Right cardiac atrium (tissue), 5 donors: ENCODE measurements around the gene DCT. TPM values are rescaled to one million over a fixed set of nuclear protein-coding genes. Genes with fewer than 3 reads are reported as not detected.

Experiments used
- ATAC-seq, 2 donors: fragments of 200-7000 bp; cut with Tn5 transposase; one replicate each; pipeline versions ENCODE4 v1.8.0 to v1.9.1; 2020; ENCODE audit warnings: moderate library complexity in 2 of 2, mild to moderate bottlenecking in 1 of 2
- DNase-seq, 3 donors: peaks; one replicate each; pipeline ENCODE4 v3.0.0-alpha.2; 2020
- H3K27ac ChIP-seq: one replicate; pipeline ENCODE4 v1.5.1; 2013; ENCODE audit warnings: mild to moderate bottlenecking, low read length, control low read depth, moderate library complexity
- H3K27me3 ChIP-seq: one replicate; pipeline ENCODE4 v1.6.1; 2013; ENCODE audit not compliant: control insufficient read depth, insufficient read depth
- H3K4me1 ChIP-seq: one replicate; pipeline ENCODE4 v1.6.1; 2013; ENCODE audit warnings: low read length; ENCODE audit not compliant: control insufficient read depth, insufficient read depth
- H3K4me3 ChIP-seq: one replicate; pipeline ENCODE4 v1.5.1; 2013; ENCODE audit warnings: low read length, control low read depth
- H3K9me3 ChIP-seq: one replicate; pipeline ENCODE4 v1.6.1; 2013; ENCODE audit warnings: low read length; ENCODE audit not compliant: control insufficient read depth
- WGBS: extraction: QIAGEN DNeasy Blood & Tissue Kit; methylation state at CpG from one replicate; pipeline ENCODE4 v1.1.7; 2013; 5-methylcytosine and 5-hydroxymethylcytosine counted together
- intact Hi-C, 4 donors: fragments of 100-400 bp; cut with DNase I; formaldehyde crosslinking; loops; one replicate each; pipeline versions ENCODE4 v1.11.0 to v1.14.0; 2022 to 2023
- polyA plus RNA-seq: library from polyadenylated mRNA; stranded (reverse); fragments of 200-250 nt; gene quantifications from one replicate; pipeline ENCODE4 v1.2.3, GENCODE V29; 2013
- total RNA-seq, 4 donors: library from RNA; stranded (reverse); fragmentation: NEBNext Ultra II Directional; extraction: Animal tissue kit (Norgen Biotek cat#: 25700); gene quantifications; one replicate each; pipeline ENCODE4 v1.2.1, GENCODE V29; 2021
- donor health status: healthy with polysubstance abuse.
- donor health status: DM: no; HTN: yes; CAD: no.
- donor health status: DM: no; HTN: no; CAD: no.
- donor health status: DM: no; HTN: yes; CAD: no; lungs with severe emphysema.
- donor health status: DM: yes; HTN: yes; CAD: no.

The DCT gene
- total and polyA plus RNA-seq, 5 donors: 0.18 to 0.46 (median 0.33) TPM

DNA sequence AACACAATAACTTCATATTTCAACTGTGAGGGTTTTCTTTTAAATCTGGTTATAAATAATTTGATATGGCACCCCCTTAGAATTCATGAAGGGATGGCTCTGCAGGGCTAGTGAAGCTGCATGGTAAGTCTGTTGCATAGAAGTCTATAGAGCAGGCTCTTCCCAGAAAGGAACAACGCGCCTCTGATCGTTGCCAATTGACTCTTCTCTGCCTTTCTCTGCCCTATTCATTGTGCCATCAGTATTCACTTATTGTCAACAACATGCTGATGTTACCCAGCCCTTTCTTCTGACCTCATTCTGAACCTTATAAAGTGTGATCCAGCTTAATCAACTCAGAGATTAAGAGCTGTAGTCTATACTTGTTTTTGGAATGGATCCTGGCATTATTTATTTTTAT, 16.3 kb upstream of the DCT start:
- DNase-seq (no peak), ATAC-seq (no peak)
- Histone ChIP-seq H3K4me3 (no peak overlapping the region), H3K9me3 (no peaks in the 10 kb centered on the region), H3K27me3 (no peaks in the 10 kb centered on the region), H3K27ac (no peak overlapping the region), H3K4me1 (no peaks in the 10 kb centered on the region)
- intact Hi-C loops: no loop called here
- 79% methylated on average over 3 of the region's 3 CpGs for WGBS

DNA sequence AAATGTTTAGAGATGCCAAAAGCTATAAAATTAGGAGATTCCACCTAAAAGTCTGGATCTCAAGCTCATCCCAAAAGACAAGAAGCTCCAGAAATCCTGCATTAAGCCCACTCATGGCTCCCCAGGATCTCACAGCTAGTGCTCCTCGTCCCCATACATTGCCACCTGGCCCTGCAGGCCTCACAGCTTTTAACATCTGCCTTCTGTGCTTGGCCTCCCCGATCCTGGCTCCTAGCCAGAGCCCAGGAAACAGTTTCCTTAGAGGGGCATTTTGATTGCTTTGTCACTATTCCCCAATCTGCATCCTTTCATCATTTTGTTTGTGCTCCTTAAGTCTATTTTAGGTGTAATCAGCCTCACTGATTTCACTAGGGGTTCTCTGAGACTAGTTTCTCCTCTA, 14.5 kb upstream of the DCT start:
- 30% methylated on average over 2 of the region's 2 CpGs for WGBS
- DNase-seq: no peak

DNA sequence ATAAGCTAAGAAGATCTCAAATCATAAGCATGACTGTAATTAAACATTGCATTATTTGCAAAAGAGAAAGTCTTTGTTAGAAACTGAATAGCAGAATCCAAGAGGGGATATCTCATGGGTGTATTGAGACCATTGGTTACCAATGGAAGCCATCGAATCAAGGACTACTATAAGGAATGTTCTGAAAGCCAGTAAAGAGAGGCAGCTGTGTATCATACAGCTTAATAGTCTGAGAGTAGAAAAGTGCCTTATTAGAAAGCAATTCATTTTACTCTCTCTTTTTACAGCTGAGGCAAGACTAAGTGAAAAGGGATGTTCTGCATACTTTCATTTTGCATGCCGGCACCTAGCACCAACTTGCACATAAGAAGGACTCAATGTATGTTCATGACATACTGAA, 7.6 kb upstream of the DCT start:
- Histone ChIP-seq H3K27ac (no peak overlapping the region), H3K4me1 (no peaks in the 10 kb centered on the region), H3K27me3 (no peaks in the 10 kb centered on the region), H3K9me3 (no peaks in the 10 kb centered on the region), H3K4me3 (no peak overlapping the region)
- intact Hi-C loops: no loop called here
- ATAC-seq: no peak
- 79% methylated on average over 2 of the region's 2 CpGs for WGBS
- no peak for DNase-seq

More for the DNA sequence above, 14.5 kb upstream of the DCT start:
- no peak overlapping the region for H3K4me3 ChIP-seq
- no peaks in the 10 kb centered on the region for H3K27me3 ChIP-seq
- intact Hi-C loops: no loop called here
- no peak overlapping the region for H3K27ac ChIP-seq
- ATAC-seq: no peak
- H3K9me3 ChIP-seq: no peaks in the 10 kb centered on the region
- H3K4me1 ChIP-seq: no peaks in the 10 kb centered on the region

DNA sequence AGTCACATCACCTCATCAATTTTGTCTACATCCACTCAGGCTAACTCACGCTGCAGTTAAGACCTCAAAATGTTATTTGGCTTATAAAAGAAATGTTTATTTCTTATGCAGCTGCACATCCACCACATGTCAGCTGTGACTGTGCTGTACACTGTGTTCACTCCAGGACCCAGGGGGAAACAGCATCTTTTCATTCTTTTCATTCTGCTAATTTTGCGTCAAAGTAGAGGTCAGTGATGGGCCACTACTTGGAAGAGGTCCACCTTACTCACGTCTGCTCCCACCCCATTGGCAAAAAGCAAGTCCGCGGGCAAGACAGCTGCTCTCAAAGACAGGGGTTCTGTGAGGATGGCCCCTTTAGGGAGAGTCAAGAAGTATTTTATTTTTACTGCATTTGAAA, 4.5 kb upstream of the DCT start:
- no peak overlapping the region for H3K4me3 ChIP-seq
- no peaks in the 10 kb centered on the region for H3K27me3 ChIP-seq
- no peak for ATAC-seq
- no peak for DNase-seq
- H3K9me3 ChIP-seq: no peaks in the 10 kb centered on the region
- peaks cover 2% of the 10 kb centered on the region for H3K4me1 ChIP-seq
- intact Hi-C loops: no loop called here
- 74% methylated on average over 5 of the region's 5 CpGs for WGBS
- no peak overlapping the region for H3K27ac ChIP-seq

DNA sequence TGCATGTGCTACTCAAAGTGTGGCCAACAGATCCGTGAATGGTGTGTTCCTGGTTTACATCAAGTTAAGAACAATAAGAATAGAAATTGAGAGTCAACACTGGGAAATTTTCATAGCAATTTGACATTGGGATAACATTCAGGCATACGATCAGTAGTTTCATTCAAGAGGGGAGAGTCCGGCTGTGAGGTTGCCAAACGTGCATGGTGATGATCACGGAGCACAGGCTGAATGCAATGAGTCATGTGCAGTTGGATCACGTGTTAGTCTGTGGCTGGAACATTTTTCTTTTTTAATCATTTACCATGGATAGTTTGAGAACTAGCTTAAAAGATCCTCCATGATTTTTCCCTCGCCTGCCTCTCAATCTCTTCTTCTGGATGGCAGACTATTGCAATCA, 2.5 kb upstream of the DCT start:
- intact Hi-C loops: no loop called here
- H3K4me3 ChIP-seq: no peak overlapping the region
- whole genome bisulfite sequencing: 56% methylated on average over 7 of the region's 7 CpGs
- no peak overlapping the region for H3K27ac ChIP-seq
- no peaks in the 10 kb centered on the region for H3K27me3 ChIP-seq
- peak; percentile 50 to 55 for ATAC-seq
- peak in 2 of 3 donors; percentile 47 to 53 for DNase-seq
- H3K4me1 ChIP-seq: peaks cover 2% of the 10 kb centered on the region
- no peaks in the 10 kb centered on the region for H3K9me3 ChIP-seq

DNA sequence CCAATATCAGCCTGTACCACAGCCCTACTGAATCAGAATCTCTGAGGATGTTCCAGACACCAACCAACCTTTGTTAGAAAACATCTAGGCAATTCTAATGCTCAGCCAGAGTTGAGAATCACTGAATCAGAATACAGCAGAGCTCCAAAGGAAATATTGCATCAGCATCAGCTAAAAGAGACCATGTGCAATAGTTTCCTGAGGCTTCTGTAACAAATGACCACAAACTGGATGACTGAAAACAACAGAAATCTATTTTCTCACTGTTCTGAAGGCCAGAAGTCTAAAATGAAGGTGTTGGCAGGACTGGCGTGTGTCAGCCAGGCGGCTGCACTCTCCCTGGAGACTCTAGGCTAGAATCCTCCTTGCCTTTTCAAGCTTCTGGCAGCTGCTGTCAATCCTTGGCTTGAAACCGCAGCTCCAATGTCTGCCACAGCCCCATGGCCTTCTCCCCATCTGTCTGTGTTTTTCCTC, 1.2 kb upstream of the DCT start:
- Histone ChIP-seq H3K27me3 (no peaks in the 10 kb centered on the region), H3K27ac (no peak overlapping the region), H3K9me3 (no peaks in the 10 kb centered on the region), H3K4me1 (peaks cover 2% of the 10 kb centered on the region), H3K4me3 (no peak overlapping the region)
- WGBS: 39% methylated on average over 3 of the region's 3 CpGs
- ATAC-seq (peak; percentile 63 to 73), DNase-seq (peak; percentile 36 to 60 (median 58))
- intact Hi-C loops: no loop called here

DNA sequence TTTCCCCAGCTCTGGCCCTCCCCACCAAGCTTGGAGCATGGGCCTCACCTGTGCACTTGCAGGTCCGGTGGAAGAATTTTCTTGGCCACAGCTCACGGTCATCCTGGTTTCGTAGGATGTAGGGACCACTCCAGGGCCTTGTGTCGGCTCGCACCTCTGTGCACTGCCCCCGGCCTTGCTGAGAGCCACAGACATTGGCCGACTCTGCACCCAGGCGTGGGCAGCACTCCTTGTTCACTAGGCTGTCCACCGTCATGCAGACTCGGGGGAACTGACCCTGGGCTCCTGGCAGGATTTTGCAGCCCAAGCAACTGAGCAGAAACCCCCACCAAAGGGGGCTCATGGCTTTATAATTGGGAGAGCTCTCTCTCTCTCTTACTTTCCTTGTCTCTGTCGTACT, 569 bp downstream of the DCT start:
- no peak overlapping the region for H3K4me3 ChIP-seq
- no peaks in the 10 kb centered on the region for H3K9me3 ChIP-seq
- intact Hi-C loops: no loop called here
- H3K4me1 ChIP-seq: peaks cover 2% of the 10 kb centered on the region
- no peak overlapping the region for H3K27ac ChIP-seq
- 86% methylated on average over 11 of the region's 11 CpGs for WGBS
- no peaks in the 10 kb centered on the region for H3K27me3 ChIP-seq
- DNase-seq (no peak), ATAC-seq (no peak)

DNA sequence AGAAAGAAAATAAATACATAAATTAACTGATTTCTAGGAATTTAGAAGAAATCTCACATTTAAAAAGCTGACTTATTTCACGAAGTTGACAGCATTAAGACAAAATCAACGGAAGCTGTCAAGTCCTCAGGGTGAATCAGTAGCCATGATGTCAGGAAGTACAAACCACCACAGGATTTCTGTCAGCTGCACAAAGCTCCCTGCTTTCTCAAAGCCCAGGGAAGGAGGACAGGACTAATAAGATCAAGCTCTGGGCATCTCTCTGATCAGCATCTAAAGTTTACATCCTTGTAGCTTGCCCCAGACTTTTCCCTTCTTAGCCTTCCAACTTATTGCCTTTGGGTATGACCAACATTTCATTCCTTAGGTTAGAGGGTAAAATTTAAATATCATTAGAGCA, 9.4 kb downstream of the DCT start:
- H3K9me3 ChIP-seq: no peaks in the 10 kb centered on the region
- WGBS: 85% methylated on average over 2 of the region's 2 CpGs
- H3K27ac ChIP-seq: no peak overlapping the region
- H3K4me3 ChIP-seq: no peak overlapping the region
- H3K27me3 ChIP-seq: no peaks in the 10 kb centered on the region
- intact Hi-C loops: no loop called here
- DNase-seq: no peak
- H3K4me1 ChIP-seq: no peaks in the 10 kb centered on the region
- ATAC-seq: no peak

DNA sequence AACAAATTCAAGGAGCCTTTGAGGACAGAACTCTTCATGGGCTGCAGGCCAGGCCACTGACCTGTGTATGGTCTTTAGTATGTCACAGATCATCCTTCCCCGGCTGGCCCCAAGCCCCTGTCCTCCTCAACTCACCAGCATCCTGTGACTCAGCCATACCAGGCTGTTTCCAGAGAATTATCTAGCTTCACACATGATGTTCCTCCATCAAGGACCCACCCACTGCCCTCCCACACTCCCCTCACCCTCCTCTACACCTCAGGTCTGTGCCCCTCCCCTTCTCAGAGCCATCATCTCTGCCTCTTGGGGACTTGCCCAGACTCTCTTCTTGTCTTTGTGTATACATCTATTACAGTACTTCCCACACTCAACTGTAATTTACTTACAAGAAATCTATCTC, 14.7 kb downstream of the DCT start:
- ATAC-seq (no peak), DNase-seq (no peak)
- Histone ChIP-seq H3K27me3 (no peaks in the 10 kb centered on the region), H3K4me1 (no peaks in the 10 kb centered on the region), H3K9me3 (no peaks in the 10 kb centered on the region), H3K27ac (no peak overlapping the region), H3K4me3 (no peak overlapping the region)
- 74% methylated on average over 1 of the region's 1 CpG for WGBS
- intact Hi-C loops: no loop called here

DNA sequence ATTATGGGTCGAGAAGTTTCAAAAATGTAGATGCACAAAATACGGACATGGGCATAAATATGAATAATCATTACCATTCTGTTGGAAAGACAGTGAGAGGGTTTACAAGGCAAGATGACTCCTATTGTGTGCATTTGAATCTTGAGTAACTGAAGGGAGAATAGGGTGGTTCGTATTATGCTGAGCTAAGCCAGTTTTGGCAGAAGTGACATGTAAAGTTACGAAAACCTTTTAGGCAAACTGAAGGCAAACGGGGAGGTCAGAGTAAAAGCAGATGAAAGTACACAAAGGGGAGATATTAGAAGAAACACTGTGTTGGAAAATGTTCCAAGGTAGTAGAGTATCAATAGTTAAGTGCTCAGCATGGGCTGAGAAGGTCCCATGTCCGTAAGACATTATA, 16.8 kb downstream of the DCT start:
- H3K27ac ChIP-seq: no peak overlapping the region
- intact Hi-C loops: no loop called here
- H3K9me3 ChIP-seq: no peaks in the 10 kb centered on the region
- ATAC-seq (no peak), DNase-seq (no peak)
- WGBS: 85% methylated on average over 6 of the region's 6 CpGs
- no peaks in the 10 kb centered on the region for H3K4me1 ChIP-seq
- H3K4me3 ChIP-seq: no peak overlapping the region
- no peaks in the 10 kb centered on the region for H3K27me3 ChIP-seq

DNA sequence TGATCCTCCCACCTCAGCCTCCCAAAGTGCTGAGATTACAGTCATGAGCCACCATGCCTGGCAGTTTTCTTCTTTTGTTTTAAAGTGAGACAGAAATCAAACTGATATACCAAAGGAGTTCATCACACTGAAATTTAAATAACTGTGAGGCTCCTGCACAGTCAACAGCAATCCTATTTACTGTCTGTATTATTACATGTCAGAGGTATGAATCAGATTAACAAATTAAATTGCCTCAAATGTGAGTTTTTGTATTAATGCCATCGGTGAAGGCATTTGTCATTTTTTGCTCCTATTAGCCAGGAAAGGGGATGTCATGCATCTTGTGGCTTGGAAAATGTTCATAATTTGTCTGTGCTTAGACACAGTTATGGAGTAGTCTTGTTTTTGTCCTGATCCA, 20.4 kb downstream of the DCT start:
- Histone ChIP-seq H3K4me3 (no peak overlapping the region), H3K27ac (no peak overlapping the region), H3K27me3 (no peaks in the 10 kb centered on the region), H3K9me3 (no peaks in the 10 kb centered on the region), H3K4me1 (no peaks in the 10 kb centered on the region)
- ATAC-seq (no peak), DNase-seq (no peak)
- WGBS: 87% methylated on average over 1 of the region's 1 CpG
- intact Hi-C loops: no loop called here

DNA sequence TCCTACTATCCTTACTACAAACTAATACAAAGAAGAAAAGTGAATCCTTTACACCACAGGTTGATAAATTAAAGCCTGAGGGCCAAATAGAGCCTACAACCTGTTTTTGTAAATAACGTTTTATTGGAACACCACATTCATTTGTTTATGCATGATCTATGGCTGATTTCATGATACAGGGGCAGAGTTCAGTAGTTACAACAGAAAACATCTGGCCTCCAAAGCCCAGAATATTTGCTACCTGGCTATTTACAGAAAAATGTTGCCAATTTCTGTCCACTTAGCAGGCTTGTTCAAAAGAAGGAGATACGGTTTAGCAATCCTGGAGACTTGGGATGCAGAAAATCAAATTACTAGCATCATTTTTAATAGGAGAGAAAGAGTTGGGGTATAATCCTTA, 24.1 kb downstream of the DCT start:
- no peak overlapping the region for H3K4me3 ChIP-seq
- no peaks in the 10 kb centered on the region for H3K27me3 ChIP-seq
- intact Hi-C loops: no loop called here
- no peak overlapping the region for H3K27ac ChIP-seq
- H3K4me1 ChIP-seq: no peaks in the 10 kb centered on the region
- H3K9me3 ChIP-seq: no peaks in the 10 kb centered on the region
- no peak for DNase-seq
- 71% methylated on average over 2 of the region's 2 CpGs for WGBS
- no peak for ATAC-seq
